ENCODE measurements around the gene PPP2R2D.

Gene PPP2R2D

GRCh38 chr10:131963350-131963749 lies 62.5 kb downstream of the PPP2R2D start:
- peak overlapping the region; percentile 73 for H3K27ac ChIP-seq
- TF ChIP-seq CTCF (conservative IDR thresholded peaks at IDR 0.05) (no peak), ZFX (IDR thresholded peaks at IDR 0.05) (no peak)

GRCh38 chr10:131963811-131964210 lies 63.0 kb downstream of the PPP2R2D start:
- no peak for TF ChIP-seq CTCF (conservative IDR thresholded peaks at IDR 0.05)
- no peak for TF ChIP-seq ZFX (IDR thresholded peaks at IDR 0.05)
- H3K27ac ChIP-seq, result no peak overlapping the region

- no peak overlapping the region for H3K27ac ChIP-seq
- TF ChIP-seq ZFX (IDR thresholded peaks at IDR 0.05) (no peak), CTCF (conservative IDR thresholded peaks at IDR 0.05) (no peak)
These were observed 63.5 kb downstream of the PPP2R2D start for GRCh38 chr10:131964298-131964697.

GRCh38 chr10:131968949-131969348 lies 68.1 kb downstream of the PPP2R2D start:
- TF ChIP-seq ZFX (IDR thresholded peaks at IDR 0.05), result no peak
- TF ChIP-seq CTCF (conservative IDR thresholded peaks at IDR 0.05), result no peak
- no peak overlapping the region for H3K27ac ChIP-seq

GRCh38 chr10:131970946-131971345 lies 70.1 kb downstream of the PPP2R2D start:
- no peak overlapping the region for H3K27ac ChIP-seq
- TF ChIP-seq ZFX (IDR thresholded peaks at IDR 0.05) (no peak), CTCF (conservative IDR thresholded peaks at IDR 0.05) (no peak)

GRCh38 chr10:131971591-131971990 lies 70.8 kb downstream of the PPP2R2D start:
- TF ChIP-seq CTCF (conservative IDR thresholded peaks at IDR 0.05) (no peak), ZFX (IDR thresholded peaks at IDR 0.05) (no peak)
- no peak overlapping the region for H3K27ac ChIP-seq

- no peak overlapping the region for H3K27ac ChIP-seq
- TF ChIP-seq CTCF (conservative IDR thresholded peaks at IDR 0.05), result no peak
- no peak for TF ChIP-seq ZFX (IDR thresholded peaks at IDR 0.05)
These were observed 71.8 kb downstream of the PPP2R2D start for GRCh38 chr10:131972474-131973071.

Measured in C4-2B (cell line).